Activated CD4-positive, alpha-beta T cell treated with anti-CD3 and anti-CD28 coated beads, Interleukin-2, amount 50 U/mL, for 4 hours (primary cell): Measurements from ENCODE around the gene B4GALNT2.
"Not testable (repeated sequence)": the region's sequence is repeated elsewhere in the genome, so short reads cannot be mapped to it uniquely, and the experiment has no call there.

Experiments used
- DNase-seq, 2 experiments: peaks; one replicate each; pipeline ENCODE4 v3.0.0-alpha.2; 2020

The B4GALNT2 gene

GRCh38 chr17:49132699-49133364 lies at the start of gene B4GALNT2:
Gene B4GALNT2, plus strand, starts transcription at chr17:49132769. Its CDS starts 24 bp downstream, at chr17:49132793.
- DNase-seq, result no peak

- not testable (repeated sequence) for DNase-seq
These were observed 47.5 kb upstream of the B4GALNT2 start for GRCh38 chr17:49085046-49085445.

GRCh38 chr17:49085565-49086315 lies 46.8 kb upstream of the B4GALNT2 start:
- no peak for DNase-seq

GRCh38 chr17:49086316-49086605 lies 46.3 kb upstream of the B4GALNT2 start:
- DNase-seq, result no peak

- DNase-seq, result no peak
These were observed 45.9 kb upstream of the B4GALNT2 start for GRCh38 chr17:49086649-49087048.

GRCh38 chr17:49089094-49089493 lies 43.5 kb upstream of the B4GALNT2 start:
- DNase-seq, result no peak

GRCh38 chr17:49090878-49091594 lies 41.5 kb upstream of the B4GALNT2 start:
- no peak for DNase-seq

- DNase-seq, result no peak
These were observed 39.4 kb upstream of the B4GALNT2 start for GRCh38 chr17:49093131-49093530.

GRCh38 chr17:49100601-49101000 lies 32.0 kb upstream of the B4GALNT2 start:
- DNase-seq, result no peak

- DNase-seq, result no peak
These were observed 31.5 kb upstream of the B4GALNT2 start for GRCh38 chr17:49101054-49101534.

- DNase-seq, result not testable (repeated sequence)
These were observed 29.2 kb upstream of the B4GALNT2 start for GRCh38 chr17:49103360-49103759.

GRCh38 chr17:49104511-49105074 lies 28.0 kb upstream of the B4GALNT2 start:
- no peak for DNase-seq

- no peak for DNase-seq
These were observed 26.0 kb upstream of the B4GALNT2 start for GRCh38 chr17:49106321-49107210.

- no peak for DNase-seq
These were observed 25.4 kb upstream of the B4GALNT2 start for GRCh38 chr17:49107211-49107557.

- no peak for DNase-seq
These were observed 24.3 kb upstream of the B4GALNT2 start for GRCh38 chr17:49108318-49108717.

- no peak for DNase-seq
These were observed 22.1 kb upstream of the B4GALNT2 start for GRCh38 chr17:49110509-49110908.

- no peak for DNase-seq
These were observed 20.6 kb upstream of the B4GALNT2 start for GRCh38 chr17:49111934-49112333.

- no peak for DNase-seq
These were observed 19.6 kb upstream of the B4GALNT2 start for GRCh38 chr17:49112936-49113335.

- DNase-seq, result no peak
These were observed 17.9 kb upstream of the B4GALNT2 start for GRCh38 chr17:49114703-49115102.

GRCh38 chr17:49117587-49118230 lies 14.9 kb upstream of the B4GALNT2 start:
- DNase-seq, result no peak

GRCh38 chr17:49120166-49120565 lies 12.4 kb upstream of the B4GALNT2 start:
- no peak for DNase-seq

- no peak for DNase-seq
These were observed 10.8 kb upstream of the B4GALNT2 start for GRCh38 chr17:49121696-49122292.
